K562 (cell line): ENCODE data around the gene POLR2L. TPM values are rescaled to one million over a fixed set of nuclear protein-coding genes. Genes with fewer than 3 reads are reported as not detected.

Experiments
- CBFA2T3 ChIP-seq: fragments of 450-650 bp; IDR thresholded peaks from 2 replicates; pipeline ENCODE4 v1.6.1; 2017
- CHD7 ChIP-seq: fragments of 200-600 bp; sonication (generic); IDR thresholded peaks from one replicate; pipeline ENCODE4 v1.6.1; 2012; ENCODE audit warnings: mild to moderate bottlenecking, low read depth, low read length, inconsistent platforms
- E2F8 ChIP-seq: fragments of 450-650 bp; IDR thresholded peaks from 2 replicates; pipeline ENCODE4 v1.7.1; 2018; ENCODE audit warnings: mild to moderate bottlenecking, low read depth; ENCODE audit not compliant: partially characterized antibody
- EP400 ChIP-seq: fragments of 450-650 bp; IDR thresholded peaks from 2 replicates; pipeline ENCODE4 v1.6.1; 2017; ENCODE audit warnings: antibody characterized with exemption, mild to moderate bottlenecking, moderate library complexity
- JUND ChIP-seq, 2 experiments: IDR thresholded peaks; 2 replicates in 1 of 2; 3 replicates in 1 of 2; pipeline ENCODE4 v1.6.1; 2011; ENCODE audit warnings: borderline replicate concordance in 2 of 2, low read depth in 2 of 2, low read length in 2 of 2, improper control_type of control experiment in 1 of 2, missing biosample characterization in 1 of 2, missing genetic modification characterization in 1 of 2, missing genetic modification reagents in 1 of 2
- MAX ChIP-seq: sonication (generic); formaldehyde crosslinking; IDR thresholded peaks from 2 replicates; pipeline ENCODE4 v1.9.0; 2022; ENCODE audit warnings: mild to moderate bottlenecking, missing genetic modification reagents
- MTA3 ChIP-seq: fragments of 450-650 bp; formaldehyde crosslinking; IDR thresholded peaks from 2 replicates; pipeline ENCODE4 v1.6.1; 2017; ENCODE audit warnings: mild to moderate bottlenecking, borderline replicate concordance
- MXI1 ChIP-seq: IDR thresholded peaks from 2 replicates; pipeline ENCODE4 v1.6.1; 2011; ENCODE audit warnings: low read depth, mild to moderate bottlenecking, improper control_type of control experiment, low read length
- SMARCA4 ChIP-seq: fragments of 450-650 bp; IDR thresholded peaks from 2 replicates; pipeline ENCODE4 v1.6.1; 2016
- ZNF740 ChIP-seq, 3 experiments: fragments of 200-800 bp in 1 of 3; sonication (Bioruptor generic) in 1 of 3; sonication (generic) in 1 of 3; formaldehyde crosslinking in 1 of 3; IDR thresholded peaks; 2 replicates each; pipeline versions ENCODE4 v1.6.1 to v1.8.0; 2016 to 2022; ENCODE audit warnings: mild to moderate bottlenecking in 2 of 3, missing compliant biosample characterization in 2 of 3, missing genetic modification characterization in 2 of 3, missing genetic modification reagents in 1 of 3
- polyA plus RNA-seq, 8 experiments: library from polyadenylated mRNA; depleted of rRNA in 4 of 8; stranded (reverse) in 5 of 8; unstranded in 3 of 8; fragments of >200 nt; fragmentation: Nextera tagmentation in 2 of 8; fragmentation: Illumina TruSeq in 1 of 8; extraction: Ambion mirVana in 2 of 8; extraction: Trizol in 1 of 8; gene quantifications; 2 replicates each; pipeline versions ENCODE4 v1.2.1 to v1.2.3, GENCODE V29; 2011 to 2014; ENCODE audit warnings: inconsistent platforms in 1 of 8, missing spikeins in 1 of 8
- total RNA-seq, 7 experiments: library from RNA; depleted of rRNA in 6 of 7; stranded (reverse); fragments of >200 nt in 6 of 7; fragmentation: Illumina TruSeq in 2 of 7; extraction: Trizol in 2 of 7; gene quantifications; 2 replicates each; pipeline versions ENCODE4 v1.2.1 to v1.2.3, GENCODE V29; 2011 to 2021; ENCODE audit warnings: low replicate concordance in 1 of 7

Gene POLR2L
- total and polyA plus RNA-seq, 9 of the 15 experiments (the other 6 are each of a cell fraction or from before 2014, with no cell fraction given): 38.3 to 688 (median 108) TPM

GRCh38 chr11:833114-833791 lies 9.1 kb downstream of the POLR2L start (continued):
- no peak for TF ChIP-seq CHD7
- TF ChIP-seq JUND (IDR thresholded peaks at IDR 0.05; ENCODE audit: borderline replicate concordance, low read depth, low read length): peak; percentile 73
- no peak for TF ChIP-seq JUND (tag; IDR thresholded peaks at IDR 0.05; ENCODE audit: borderline replicate concordance, low read depth, low read length)
- TF ChIP-seq CBFA2T3: no peak
- no peak for TF ChIP-seq EP400
- peak; percentile 72 for TF ChIP-seq ZNF740 (CRISPR knock-in tag; IDR thresholded peaks at IDR 0.05)
- peak in 1 of 2 experiments; percentile 15; a peak in 1 of 4 replicates for TF ChIP-seq ZNF740 (tag; IDR thresholded peaks at IDR 0.05)
- peak; percentile 73 for TF ChIP-seq E2F8
- TF ChIP-seq MAX: peak; percentile 36
- TF ChIP-seq MTA3: 0 out of 2 replicates have a peak, but pooled peaks have one; percentile 15
- TF ChIP-seq MXI1: no peak
- no peak for TF ChIP-seq SMARCA4
